Kidney epithelial cell (primary cell): ENCODE data around the gene DIAPH3. TPM values are rescaled to one million over a fixed set of nuclear protein-coding genes. Genes with fewer than 3 reads are reported as not detected.

Experiments
- DNase-seq: peaks from one replicate; pipeline ENCODE4 v3.0.0-alpha.2; 2010; ENCODE audit warnings: low read depth
- H3K27me3 ChIP-seq: 2 replicates; pipeline ENCODE4 v1.6.0; 2011; ENCODE audit warnings: low read length; ENCODE audit not compliant: control insufficient read depth, insufficient read depth
- H3K36me3 ChIP-seq: 2 replicates; pipeline ENCODE4 v1.5.1; 2011; ENCODE audit warnings: low read length; ENCODE audit not compliant: control insufficient read depth, insufficient read depth
- H3K4me3 ChIP-seq: 2 replicates; pipeline ENCODE4 v1.5.1; 2011; ENCODE audit warnings: low read depth, mild to moderate bottlenecking, control low read depth, low read length
- CTCF ChIP-seq: IDR thresholded peaks from 2 replicates; pipeline ENCODE4 v1.5.1; 2011; ENCODE audit warnings: mild to moderate bottlenecking, moderate library complexity, low read length, control low read depth, inconsistent platforms; ENCODE audit not compliant: insufficient read depth, poor library complexity, severe bottlenecking
- total RNA-seq: library from RNA; depleted of rRNA; stranded (reverse); fragments of >200 nt; gene quantifications from 2 replicates; pipeline ENCODE4 v1.2.3, GENCODE V29; 2015

DIAPH3 gene
- total RNA-seq, 1 donor from 2014 or later, result 7.5 TPM

DNA sequence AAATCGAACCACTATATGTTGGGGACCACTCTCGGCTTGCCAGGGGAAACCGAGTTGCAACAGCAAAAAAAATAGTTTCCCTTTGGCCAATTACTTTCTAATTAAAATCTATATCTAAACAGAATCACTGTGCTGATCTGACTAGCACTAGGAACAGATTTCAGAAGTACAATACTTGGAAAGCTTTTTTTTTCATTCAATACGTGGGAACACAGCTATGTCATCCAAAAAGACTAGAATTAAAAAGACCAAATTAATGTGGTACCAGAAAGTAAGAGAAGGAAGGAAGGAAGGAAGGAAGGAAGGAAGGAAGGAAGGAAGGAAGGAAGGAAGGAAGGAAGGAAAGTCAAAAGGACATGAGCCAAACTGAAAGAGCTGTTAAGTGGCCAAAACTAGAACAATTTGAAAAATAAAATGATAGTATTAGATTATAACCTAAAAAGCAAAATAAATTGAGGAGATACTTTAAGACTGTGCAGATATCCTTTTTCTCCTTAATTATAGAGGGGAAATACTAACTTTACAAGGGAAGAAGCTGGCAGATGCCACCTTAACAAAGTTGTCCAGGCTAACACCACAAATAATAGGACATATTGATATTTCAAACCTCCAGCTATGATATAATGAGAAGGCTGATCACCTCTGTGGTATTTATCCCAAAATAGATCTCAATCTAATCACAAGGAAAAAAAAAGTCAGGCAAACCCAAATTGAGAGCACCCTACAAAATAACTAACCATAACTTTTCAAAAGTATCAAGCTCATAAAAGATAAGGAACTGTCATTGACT lies 63.9 kb downstream of the DIAPH3 start:
- Histone ChIP-seq H3K27me3 (no peaks in the 10 kb centered on the region), H3K36me3 (no peaks in the 10 kb centered on the region), H3K4me3 (no peak overlapping the region)
- TF ChIP-seq CTCF, result no peak
- no peak for DNase-seq

DNA sequence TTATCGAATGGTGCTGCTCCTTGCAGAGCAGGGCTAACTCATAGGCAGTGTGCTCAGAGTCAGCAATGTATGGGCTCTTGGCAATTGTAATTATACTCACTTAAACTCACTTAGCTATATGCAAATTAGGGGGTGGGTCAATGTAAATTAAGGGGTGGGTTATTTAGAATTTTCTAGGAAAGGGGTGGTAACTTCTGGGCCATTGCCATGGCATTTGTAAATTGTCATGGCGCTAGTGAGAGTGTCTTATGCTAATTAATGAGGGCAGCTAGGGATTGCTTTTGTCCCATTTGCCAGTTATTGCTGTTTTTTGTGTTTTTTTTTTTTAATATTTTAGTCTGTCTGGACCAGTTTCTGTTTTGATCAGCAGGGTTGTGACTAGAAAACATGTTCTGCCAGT lies 68.4 kb downstream of the DIAPH3 start:
- DNase-seq, result no peak
- H3K27me3 ChIP-seq, result no peaks in the 10 kb centered on the region
- no peak overlapping the region for H3K4me3 ChIP-seq
- TF ChIP-seq CTCF, result no peak
- H3K36me3 ChIP-seq, result no peaks in the 10 kb centered on the region

- TF ChIP-seq CTCF, result no peak
- Histone ChIP-seq H3K4me3 (no peak overlapping the region), H3K36me3 (no peaks in the 10 kb centered on the region), H3K27me3 (no peaks in the 10 kb centered on the region)
- no peak for DNase-seq
Measured at GRCh38 chr13:60094385-60095088, 69.2 kb downstream of the DIAPH3 start.

GRCh38 chr13:60093425-60094019 lies 70.2 kb downstream of the DIAPH3 start:
- no peak for DNase-seq
- Histone ChIP-seq H3K36me3 (no peaks in the 10 kb centered on the region), H3K4me3 (no peak overlapping the region), H3K27me3 (no peaks in the 10 kb centered on the region)
- TF ChIP-seq CTCF, result no peak

GRCh38 chr13:60091573-60091972 lies 72.2 kb downstream of the DIAPH3 start:
- TF ChIP-seq CTCF, result no peak
- Histone ChIP-seq H3K27me3 (no peaks in the 10 kb centered on the region), H3K36me3 (no peaks in the 10 kb centered on the region), H3K4me3 (no peak overlapping the region)
- DNase-seq, result no peak
